SK-N-SH (cell line): ENCODE measurements around the gene CYP8B1.

ENCODE experiments used
- EZH2phosphoT487 ChIP-seq: fragments of 200-600 bp; sonication (generic); IDR thresholded peaks from 2 replicates; pipeline ENCODE4 v1.6.1; 2017; ENCODE audit warnings: low read depth, mixed run types, mild to moderate bottlenecking, antibody characterized with exemption, moderate library complexity, borderline replicate concordance
- GATA2 ChIP-seq: sonication (generic); formaldehyde crosslinking; IDR thresholded peaks from 2 replicates; pipeline ENCODE4 v1.5.0; 2020; ENCODE audit warnings: mild to moderate bottlenecking, missing genetic modification reagents
- POLR2AphosphoS5 ChIP-seq: IDR thresholded peaks from 2 replicates; pipeline ENCODE4 v1.6.1; 2012; ENCODE audit warnings: low read depth, low read length
- TCF12 ChIP-seq: IDR thresholded peaks from 2 replicates; pipeline ENCODE4 v1.4.0; 2012
- TF ChIP-seq, protein P1 (sequence below): fragments of 200-600 bp; sonication (generic); IDR thresholded peaks from 2 replicates; pipeline ENCODE4 v1.6.1; 2017; ENCODE audit warnings: antibody characterized with exemption, mild to moderate bottlenecking, moderate library complexity

DNA sequence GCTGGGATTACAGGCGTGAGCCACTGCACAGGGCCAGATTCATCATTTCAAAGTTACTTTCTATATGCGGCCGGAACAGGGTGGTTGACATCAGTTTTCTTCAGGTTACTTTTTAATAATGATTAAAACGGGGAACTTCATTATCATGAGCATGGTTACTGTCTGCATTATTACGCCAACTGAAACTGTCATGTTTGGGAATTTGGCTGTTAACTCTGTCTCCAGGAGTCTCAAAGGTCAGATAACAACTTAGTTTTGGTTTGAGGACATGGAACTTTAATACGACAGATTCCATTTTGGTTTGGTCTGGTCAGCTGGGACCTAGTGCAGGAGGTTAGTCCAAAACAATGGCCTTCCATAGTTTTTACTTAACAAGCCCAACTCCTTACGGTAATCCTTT is 8.5 kb downstream of the CYP8B1 start:
- TF ChIP-seq, protein P1, sequence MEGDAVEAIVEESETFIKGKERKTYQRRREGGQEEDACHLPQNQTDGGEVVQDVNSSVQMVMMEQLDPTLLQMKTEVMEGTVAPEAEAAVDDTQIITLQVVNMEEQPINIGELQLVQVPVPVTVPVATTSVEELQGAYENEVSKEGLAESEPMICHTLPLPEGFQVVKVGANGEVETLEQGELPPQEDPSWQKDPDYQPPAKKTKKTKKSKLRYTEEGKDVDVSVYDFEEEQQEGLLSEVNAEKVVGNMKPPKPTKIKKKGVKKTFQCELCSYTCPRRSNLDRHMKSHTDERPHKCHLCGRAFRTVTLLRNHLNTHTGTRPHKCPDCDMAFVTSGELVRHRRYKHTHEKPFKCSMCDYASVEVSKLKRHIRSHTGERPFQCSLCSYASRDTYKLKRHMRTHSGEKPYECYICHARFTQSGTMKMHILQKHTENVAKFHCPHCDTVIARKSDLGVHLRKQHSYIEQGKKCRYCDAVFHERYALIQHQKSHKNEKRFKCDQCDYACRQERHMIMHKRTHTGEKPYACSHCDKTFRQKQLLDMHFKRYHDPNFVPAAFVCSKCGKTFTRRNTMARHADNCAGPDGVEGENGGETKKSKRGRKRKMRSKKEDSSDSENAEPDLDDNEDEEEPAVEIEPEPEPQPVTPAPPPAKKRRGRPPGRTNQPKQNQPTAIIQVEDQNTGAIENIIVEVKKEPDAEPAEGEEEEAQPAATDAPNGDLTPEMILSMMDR, result no peak
- no peak for TF ChIP-seq POLR2AphosphoS5
- no peak for TF ChIP-seq EZH2phosphoT487
- TF ChIP-seq TCF12, result no peak
- TF ChIP-seq GATA2 (CRISPR knock-in tag), result no peak
